NCI-H774 (cell line): Measurements from ENCODE around the gene PLA2G1B.
A peak's percentile ranks its signal among the peaks of the same experiment; 100 is the strongest.
"Not testable (repeated sequence)": the region's sequence is repeated elsewhere in the genome, so short reads cannot be mapped to it uniquely, and the experiment has no call there.

ENCODE experiments used
- DNase-seq: peaks from one replicate; lab custom pipeline; 2025; lab: John Stamatoyannopoulos, UW

Gene PLA2G1B

DNA sequence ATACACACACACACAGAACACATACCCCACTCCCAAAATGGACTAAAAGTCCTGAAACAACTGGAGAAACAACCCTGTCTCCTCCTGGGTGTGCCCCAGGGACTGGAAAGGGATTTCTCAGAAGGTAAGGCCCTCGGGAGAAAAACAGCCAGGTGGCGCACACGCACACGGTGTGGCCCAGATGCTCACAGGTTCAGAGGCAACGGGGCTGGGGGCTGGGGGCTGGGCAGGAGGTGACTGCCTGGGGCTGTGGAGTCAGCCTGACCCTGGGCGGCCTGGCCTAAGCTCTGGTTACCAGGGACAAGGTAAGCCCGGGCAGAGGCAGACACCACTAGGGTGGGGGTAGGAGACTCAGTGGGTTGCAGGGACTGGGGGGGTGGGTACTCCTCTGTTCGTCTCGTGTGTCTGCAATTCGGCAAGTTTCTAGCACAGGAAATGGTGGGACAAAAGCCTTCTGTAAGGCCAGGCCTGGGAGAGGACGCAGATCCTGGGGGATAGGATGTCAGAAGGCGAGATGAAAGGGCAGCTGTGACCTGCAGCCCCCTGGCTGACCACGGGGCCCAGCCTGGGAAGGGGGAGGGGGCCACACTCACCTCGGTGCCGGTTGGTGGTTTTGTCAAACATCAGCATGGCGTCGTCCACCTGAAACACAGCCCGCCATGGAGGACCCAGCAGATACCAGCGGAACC lies 31.0 kb upstream of the PLA2G1B start:
- DNase-seq, result no peak

DNA sequence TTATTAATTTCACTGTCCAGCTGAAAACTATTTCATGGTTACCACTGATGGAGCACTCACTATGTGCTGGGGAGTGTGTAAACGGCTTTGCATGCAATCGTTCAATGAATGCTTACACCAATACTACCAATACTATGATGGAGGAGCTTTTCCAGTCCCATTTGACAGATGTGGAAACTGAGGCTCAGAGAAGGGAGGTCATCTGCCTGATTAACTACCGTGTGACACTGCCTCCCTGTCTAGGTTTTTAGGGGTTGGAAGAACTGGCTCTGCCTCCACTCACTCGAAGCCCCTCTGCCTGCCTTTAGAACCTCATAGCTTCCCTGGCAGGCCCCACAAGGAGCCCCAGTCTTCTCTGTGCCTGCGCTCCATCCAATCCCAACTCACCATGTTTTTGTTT lies 29.5 kb upstream of the PLA2G1B start:
- DNase-seq, result no peak

DNA sequence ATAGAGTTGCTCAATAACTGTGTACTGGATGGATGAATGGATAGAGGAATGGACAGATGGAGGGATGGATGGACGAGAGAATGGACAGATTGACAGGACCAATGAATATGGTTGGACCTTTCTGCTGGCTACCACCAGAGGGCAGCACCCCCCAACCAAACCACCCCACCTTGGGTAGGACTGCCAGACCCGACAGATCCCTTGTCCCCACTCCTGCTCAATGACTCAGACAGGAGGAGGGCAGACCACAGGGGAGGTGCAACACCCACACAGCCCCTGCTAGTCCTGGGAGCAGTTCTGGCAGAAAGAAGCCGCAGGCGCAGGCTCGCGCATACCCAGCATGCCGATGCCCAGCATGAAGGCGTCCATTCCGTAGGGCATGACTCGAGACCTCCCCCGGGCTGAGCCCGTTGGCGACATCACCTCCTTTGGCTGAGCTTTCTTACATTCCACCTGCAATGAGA lies 29.0 kb upstream of the PLA2G1B start:
- DNase-seq, result peak; percentile 65

DNA sequence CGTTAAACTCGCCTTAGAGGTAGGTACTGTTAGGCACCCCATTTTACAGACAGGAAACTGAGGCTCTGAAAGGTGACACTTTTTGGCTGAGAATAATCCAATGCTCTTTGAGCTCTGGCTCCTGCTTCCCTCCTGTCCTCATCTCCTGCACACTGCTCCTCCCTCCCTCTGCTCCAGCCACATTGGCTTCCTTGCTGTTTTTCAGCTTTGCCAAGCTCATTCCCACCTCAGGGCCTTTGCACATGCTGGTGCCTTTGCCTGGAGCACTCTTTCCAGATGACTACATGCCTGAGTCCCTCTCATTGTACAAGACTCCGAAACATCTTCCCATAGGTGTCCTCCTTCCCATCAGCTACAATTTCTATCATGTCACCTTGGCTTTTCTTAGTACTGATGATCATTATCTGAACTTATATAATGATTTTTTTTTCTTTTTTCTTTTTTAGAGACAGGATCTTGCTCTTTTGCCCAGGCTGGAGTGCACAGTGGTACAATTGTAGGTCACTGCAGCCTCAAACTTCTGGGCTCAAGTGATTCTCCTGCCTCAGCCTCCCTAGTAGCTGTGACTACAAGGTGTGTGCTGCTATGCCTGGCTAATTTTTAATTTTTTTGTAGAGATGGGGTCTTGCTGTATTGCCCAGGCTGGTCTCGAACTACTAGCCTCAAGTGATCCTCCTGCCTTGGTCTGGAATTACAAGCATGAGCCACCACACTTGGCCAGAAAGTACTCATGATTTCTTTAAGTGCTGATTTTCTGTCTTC lies 26.2 kb upstream of the PLA2G1B start:
- no peak for DNase-seq

DNA sequence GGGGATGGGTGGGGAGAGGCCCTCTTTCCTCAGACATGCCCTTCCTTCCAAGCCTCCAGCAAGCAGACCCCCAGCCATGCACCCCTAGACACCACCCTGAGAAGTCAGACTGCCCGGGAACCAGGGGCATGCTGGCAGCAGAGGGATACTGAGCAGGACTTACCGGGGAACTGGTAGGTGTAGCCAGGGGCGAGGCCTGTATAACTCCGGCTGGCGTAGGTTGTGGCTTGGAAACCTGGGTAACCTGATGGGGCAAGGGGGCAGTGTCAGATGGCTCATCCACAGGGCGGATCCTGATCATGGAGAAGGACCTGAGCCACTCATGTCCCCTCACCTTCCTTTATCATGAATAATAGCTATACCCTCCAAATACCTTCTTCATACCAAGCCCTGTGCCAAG lies 25.6 kb upstream of the PLA2G1B start:
- no peak for DNase-seq

DNA sequence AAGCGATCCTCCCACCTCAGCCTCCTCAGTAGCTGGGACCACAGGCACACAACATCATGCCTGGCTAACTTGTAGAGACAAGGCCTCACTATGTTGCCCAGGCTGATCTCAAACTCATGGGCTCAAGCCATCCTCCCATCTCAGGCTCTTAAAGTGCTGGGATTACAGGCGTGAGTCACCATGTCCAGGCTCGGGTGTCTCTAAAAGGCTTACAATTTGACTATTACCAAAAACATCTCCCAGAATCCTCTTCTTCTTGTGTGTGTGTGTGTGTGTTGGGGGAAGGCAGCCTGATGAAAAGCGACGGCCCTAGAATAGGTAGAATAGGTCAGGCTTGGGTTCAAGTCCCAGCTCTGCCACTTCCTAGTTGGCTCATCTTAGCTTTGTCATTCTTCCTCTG lies 24.5 kb upstream of the PLA2G1B start:
- DNase-seq, result no peak

DNA sequence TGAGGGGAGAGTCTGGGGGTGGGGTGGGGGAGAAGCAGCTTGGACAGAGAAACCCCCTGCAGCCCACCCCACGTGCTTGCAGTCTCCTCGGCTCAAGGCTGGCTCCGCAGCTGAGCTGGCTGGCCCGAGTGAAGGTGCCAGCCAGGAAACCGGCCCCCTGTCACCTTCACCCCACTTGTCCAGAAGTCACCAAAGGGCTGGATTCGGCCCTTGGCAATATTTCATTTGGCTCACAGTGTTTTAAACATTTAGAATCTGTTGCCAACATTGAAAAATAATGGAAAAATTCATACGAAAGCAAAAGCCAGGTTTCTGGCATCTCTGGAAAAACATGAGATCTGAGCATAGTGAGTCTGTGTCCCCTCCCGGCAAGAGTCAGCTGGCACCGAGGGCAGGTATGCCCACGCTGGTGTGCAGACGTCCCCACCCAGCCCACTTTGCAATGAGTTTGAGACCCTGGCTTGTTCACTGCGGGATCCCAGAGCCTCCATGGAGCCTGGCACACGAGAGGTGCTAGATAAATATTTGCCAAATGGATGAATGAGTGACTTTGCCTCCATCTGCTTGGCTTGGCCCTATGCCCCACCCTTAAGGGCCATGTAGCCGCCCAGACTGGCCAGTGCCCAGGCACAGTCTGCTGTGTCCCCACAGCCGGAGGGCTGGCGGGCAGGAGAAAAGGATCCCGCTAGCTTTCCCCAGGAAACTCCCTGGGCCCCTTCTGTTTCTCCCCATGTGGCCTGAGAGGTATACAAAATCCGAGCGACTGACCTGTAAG lies 23.2 kb upstream of the PLA2G1B start:
- DNase-seq, result peak; percentile 44

DNA sequence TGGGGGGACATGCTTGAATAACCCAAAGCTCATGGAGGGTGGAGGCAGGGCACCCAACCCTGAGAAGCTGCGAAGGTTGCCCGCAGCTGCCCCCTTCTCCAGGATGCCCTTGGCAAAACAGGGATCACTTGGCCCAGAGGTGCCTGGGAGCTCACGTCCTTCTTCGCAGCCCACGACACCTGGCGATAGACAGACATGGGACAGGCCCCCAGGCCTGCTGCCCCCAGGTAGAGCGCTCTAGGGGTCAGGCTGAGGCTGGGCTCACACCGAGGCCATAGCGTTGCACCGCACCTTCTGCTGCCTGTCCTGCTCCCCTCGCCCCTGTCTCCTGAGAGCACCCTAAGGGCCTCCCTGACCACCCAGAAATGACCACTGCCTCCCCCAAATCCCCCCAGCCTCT lies 20.2 kb upstream of the PLA2G1B start:
- no peak for DNase-seq

DNA sequence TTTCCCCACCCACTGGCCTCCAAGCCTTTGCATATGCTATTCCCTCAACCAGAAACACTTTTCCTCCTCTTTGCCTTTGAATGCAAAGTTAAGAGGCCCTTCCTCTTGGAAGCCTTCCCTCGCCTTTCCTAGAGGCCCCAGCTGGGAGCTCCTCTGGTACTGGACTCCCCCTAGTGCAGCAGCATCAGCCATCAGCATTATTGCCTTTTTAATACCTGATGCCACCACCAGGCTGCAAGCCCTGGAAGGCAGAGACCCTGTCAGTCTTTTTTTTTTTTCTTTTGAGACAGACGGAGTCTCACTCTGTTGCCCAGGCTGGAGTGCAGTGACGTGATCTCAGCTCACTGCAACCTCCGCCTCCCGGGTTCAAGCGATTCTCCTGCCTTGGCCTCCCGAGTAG lies 19.1 kb upstream of the PLA2G1B start:
- DNase-seq, result no peak

DNA sequence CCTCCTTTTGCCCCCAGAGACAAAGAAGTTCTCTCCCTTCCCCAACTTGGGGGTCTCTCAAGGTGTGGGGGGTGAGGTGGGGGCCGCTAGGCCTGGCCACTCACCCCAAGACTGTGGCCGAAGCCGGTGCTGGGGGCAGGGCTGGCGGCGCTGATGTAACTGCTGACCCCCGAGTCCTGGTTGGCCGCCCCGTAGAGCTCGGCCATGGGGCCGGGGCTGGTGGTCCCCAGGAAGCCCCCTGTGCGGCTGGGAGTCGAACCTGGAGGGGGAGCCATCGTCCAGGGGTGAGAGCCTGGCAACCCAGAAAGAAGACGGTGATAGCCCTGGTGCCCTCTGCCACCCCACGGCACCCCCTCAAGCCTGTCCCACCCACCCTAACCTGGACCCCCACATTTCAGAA lies 18.5 kb upstream of the PLA2G1B start:
- no peak for DNase-seq

DNA sequence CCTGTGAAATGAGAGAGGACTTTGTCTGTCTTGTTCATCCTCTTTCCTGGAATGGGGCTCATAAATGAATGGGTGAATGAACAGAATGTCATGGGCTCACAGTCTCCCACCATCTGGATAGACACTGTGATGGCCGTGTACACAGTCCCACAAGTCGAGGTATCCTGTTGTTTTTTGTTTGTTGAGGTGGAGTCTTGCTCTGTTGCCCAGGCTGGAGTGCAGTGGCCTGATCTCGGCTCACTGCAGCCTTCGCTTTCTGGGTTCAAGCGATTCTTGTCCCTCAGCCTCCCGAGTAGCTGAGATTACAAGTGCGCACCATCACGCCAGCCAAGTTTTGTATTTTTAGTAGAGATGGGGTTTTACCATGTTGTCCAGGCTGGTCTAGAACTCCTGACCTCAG lies 16.1 kb upstream of the PLA2G1B start:
- DNase-seq, result no peak

DNA sequence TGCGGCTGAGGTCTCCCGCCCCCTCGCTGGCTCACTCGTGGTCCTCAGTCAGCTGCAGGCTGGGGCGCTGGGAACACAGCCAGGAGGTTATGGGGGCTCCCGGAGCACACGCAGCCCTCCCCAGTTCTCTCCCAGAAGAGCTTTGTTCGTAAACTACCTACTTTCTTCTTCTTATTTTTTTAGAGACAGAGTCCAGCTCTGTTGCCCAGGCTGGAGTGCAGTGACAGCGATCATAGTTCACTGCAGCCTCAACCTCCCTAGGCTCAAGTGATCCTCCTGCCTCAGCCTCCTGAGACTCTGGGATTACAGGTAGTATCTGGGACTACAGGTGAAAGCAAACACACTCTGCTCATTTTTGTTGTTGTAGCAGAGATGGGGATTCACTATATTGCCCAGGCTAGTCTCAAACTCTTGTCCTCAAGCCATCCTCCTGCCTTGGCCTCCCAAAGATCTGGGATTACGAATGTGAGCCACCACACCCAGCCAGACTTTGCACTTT lies 15.5 kb upstream of the PLA2G1B start:
- DNase-seq, result no peak

DNA sequence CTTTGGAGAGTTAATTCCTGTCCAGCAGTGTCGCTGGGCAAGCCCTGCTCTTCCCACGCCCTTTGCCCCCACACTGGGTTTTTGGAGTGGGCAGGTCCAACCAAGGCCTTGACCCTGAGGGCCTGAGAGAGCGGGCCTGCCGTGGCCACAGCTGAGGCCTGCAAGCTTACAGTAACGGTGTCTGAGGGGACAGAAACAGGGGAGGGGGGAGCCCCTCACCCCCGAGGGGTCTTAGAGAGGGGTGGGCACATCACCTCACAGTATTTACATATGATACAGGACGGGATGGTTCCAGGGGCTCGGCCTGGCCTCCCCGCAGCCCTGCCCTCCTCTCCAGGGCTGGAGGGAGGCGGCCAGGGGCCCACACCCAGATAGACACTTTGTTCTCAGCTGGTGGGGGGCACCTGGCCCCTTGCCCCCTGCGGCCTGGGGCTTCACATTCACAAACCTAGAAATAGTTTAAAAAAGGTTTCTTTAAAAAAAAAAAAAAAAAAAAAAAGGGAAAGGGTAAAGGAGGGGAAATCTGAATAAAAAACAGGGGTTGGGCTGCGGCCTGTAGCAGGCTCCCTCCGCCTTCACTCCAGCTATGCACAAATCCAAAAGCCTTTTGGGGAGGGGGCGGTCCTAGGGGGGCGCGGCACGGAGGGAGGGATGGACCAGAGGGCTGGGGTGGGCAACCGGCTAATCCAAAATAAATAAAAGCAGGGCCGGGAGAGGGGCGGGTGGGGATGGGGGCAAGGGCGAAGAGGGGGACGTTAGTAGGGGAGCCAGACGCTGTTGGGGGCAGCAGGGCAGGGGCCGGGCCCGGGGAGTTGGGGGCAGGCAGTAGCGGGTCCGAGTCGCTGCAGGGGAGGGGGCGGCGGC lies 14.8 kb upstream of the PLA2G1B start:
- DNase-seq, result no peak

DNA sequence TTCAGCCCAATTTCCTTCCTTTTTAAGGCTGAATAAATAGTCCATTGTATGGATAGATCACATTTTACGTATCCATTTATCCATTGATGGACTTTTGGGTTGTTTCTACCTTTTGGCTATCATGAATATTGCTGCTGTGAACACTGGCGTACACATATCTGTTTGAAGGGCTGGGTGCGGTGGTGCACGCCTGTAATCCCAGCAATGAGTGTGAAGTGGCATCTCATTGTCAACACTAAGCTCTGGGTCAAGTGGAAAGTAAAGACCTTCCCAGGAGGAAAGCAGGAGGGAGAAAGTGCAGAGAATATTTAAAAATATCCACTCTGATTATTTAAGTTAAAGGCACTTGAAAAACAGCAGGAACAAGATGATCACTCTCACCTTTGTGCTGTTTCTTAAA lies 11.7 kb upstream of the PLA2G1B start:
- no peak for DNase-seq

DNA sequence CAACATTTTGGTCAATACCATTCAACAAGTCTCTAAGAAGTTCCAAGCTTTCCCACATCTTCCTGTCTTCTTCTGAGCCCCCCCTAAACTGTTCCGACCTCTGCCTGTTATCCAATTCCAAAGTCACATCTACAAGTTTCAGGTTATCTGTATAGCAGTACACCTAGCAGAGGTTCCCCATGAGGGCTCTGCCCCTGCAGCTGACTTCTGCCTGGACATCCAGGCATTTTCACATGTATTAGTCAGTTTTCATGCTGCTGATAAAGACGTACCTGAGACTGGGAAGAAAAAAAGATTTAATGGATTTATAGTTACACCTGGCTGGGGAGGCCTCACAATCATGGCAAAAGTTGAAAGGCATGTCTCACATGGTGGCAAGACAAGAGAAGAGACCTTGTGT lies 10.2 kb upstream of the PLA2G1B start:
- no peak for DNase-seq

DNA sequence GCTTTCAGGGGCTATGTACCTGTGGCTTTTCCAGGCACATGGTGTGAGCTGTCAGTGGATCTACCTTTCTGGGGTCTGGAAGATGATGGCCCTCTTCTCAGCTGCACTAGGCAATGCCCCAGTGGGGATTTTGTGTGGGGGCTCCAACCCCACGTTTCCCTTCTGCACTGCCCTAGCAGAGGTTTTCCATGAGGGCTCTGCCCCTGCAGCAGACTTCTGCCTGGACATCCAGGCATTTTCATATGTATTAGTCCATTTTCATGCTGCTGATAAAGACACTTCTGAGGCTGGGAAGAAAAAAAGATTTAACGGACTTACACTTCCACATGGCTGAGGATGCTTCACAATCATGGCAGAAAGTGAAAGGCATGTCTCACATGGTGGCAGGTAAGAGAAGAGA lies 8.8 kb upstream of the PLA2G1B start:
- not testable (repeated sequence) for DNase-seq

DNA sequence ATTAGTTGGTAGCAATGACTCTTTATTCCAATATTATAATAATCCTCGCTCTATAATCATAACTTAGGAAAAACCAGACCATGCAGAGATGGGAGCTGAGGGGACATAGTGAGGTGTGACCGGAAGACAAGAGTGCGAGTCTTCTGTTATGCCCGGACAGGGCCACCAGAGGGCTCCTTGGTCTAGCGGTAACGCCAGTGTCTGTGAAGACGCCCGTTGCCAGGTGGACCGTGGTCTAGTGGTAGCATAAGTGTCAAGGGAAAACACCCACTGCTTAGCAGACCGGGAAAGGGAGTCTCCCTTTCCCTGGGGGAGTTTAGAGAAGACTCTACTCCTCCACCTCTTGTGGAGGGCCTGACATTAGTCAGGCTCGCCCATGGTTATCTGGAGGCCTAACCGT lies 7.9 kb upstream of the PLA2G1B start:
- peak; percentile 31 for DNase-seq

DNA sequence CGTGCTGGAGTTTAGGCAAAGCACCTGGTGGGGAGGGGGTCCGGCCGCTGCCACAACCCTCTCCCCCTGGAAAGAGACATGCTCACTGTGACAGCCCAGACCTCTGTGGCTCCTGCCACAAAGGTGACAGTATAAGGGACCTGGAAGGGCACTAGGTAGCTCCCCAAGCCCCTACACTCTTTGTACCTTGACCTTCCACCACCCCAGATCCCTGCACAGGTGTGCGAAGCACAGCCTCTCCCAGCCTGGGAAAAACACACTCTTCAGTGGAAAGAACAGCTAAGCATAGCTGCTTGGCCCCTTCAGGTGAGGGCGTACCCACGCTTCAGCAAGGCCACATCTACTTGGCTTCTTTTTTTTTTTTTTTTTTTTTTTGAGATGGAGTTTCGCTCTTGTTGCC lies 4.9 kb upstream of the PLA2G1B start:
- no peak for DNase-seq

DNA sequence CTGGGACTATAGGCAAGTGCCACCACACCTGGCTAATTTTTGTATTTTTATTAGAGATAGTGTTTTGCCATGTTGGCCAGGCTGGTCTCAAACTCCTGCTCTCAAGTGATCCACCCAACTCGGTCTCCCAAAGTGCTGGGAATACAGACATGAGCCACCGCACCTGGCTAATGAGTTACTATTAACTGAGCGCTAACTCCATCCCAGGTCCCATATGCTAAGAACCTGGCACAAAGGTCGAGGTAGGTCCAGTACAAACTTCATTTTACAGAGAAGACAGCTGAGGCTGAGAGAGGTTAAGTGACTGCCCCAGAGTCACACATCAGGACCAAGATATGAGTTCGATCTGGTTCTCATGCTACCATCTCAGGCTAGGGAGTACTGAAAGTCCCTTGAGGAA lies 4.5 kb upstream of the PLA2G1B start:
- no peak for DNase-seq

DNA sequence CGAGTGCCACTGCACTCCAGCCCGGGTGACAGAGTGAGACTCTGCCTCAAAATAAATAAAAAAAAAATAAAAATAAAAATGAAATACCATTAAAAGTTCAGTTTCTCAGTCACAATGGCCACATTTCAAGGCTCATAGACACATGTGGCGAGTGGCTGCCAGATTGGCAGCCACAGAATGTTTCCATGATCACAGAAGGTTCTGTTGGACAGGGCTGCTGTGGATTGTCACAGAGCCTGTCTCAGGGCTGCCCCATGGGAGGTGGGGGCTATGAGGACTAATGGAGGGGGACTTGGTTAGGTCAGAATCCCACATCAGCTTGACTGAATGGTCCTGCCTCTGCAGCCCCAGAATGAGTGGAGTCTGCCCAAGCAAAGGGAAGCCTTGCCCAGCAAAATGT lies 3.8 kb upstream of the PLA2G1B start:
- DNase-seq, result no peak

DNA sequence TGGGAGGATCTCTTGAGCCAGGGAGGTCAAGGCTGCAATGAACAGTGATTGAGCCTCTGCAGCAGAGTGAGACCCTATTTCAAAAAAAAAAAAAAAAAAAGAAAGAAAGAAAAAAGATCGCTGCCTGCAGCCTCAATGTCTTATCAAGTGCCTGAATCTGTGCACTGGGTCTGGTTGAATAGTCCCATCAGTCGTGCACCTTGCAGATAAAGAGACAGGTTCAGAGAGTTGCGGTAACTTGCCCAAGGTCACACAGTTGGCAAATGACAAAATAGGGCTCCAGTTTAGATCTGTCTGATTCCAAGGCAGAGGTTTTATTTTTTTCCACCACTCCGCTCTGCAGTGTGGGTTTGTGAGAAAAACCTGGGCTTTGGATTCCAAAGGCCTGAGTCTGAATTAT lies 649 bp upstream of the PLA2G1B start:
- DNase-seq, result no peak
